ES-I3 (cell line): ENCODE measurements around the gene OR5K3.
"Not testable (repeated sequence)": the region's sequence is repeated elsewhere in the genome, so short reads cannot be mapped to it uniquely, and the experiment has no call there.

ENCODE experiments used
- H3K36me3 ChIP-seq: 2 replicates; pipeline ENCODE4 v1.6.1; 2013; ENCODE audit warnings: mild to moderate bottlenecking, low read length, control low read depth, moderate library complexity; ENCODE audit not compliant: insufficient read depth
- H3K4me1 ChIP-seq: 2 replicates; pipeline ENCODE4 v1.6.1; 2013; ENCODE audit warnings: mild to moderate bottlenecking, control low read depth, low read length; ENCODE audit not compliant: insufficient read depth
- H3K9ac ChIP-seq: 2 replicates; pipeline ENCODE4 v1.6.1; 2013; ENCODE audit warnings: low read depth, mild to moderate bottlenecking, low read length, moderate library complexity
- H3K9me3 ChIP-seq: 2 replicates; pipeline ENCODE4 v1.6.1; 2013; ENCODE audit warnings: mild to moderate bottlenecking, low read length, moderate library complexity; ENCODE audit not compliant: control insufficient read depth, insufficient read depth

The OR5K3 gene

GRCh38 chr3:98388147-98388546 lies 2.3 kb upstream of the OR5K3 start:
- Histone ChIP-seq H3K36me3 (no peaks in the 10 kb centered on the region), H3K9me3 (no peaks in the 10 kb centered on the region), H3K4me1 (no peaks in the 10 kb centered on the region), H3K9ac (no peak overlapping the region)

- Histone ChIP-seq H3K36me3 (no peaks in the 10 kb centered on the region), H3K4me1 (peaks cover 17% of the 10 kb centered on the region), H3K9me3 (peaks cover 16% of the 10 kb centered on the region), H3K9ac (no peak overlapping the region)
Observed at GRCh38 chr3:98395101-98395500, 4.6 kb downstream of the OR5K3 start.

- H3K36me3 ChIP-seq, H3K9ac ChIP-seq: not testable (repeated sequence)
- Histone ChIP-seq H3K4me1 (peaks cover 17% of the 10 kb centered on the region), H3K9me3 (peaks cover 21% of the 10 kb centered on the region)
Observed at GRCh38 chr3:98396482-98396881, 6.0 kb downstream of the OR5K3 start.

GRCh38 chr3:98398513-98398912 lies 8.0 kb downstream of the OR5K3 start:
- Histone ChIP-seq H3K36me3 (no peaks in the 10 kb centered on the region), H3K9ac (no peak overlapping the region), H3K9me3 (peaks cover 21% of the 10 kb centered on the region), H3K4me1 (peaks cover 17% of the 10 kb centered on the region)

GRCh38 chr3:98402507-98402906 lies 12.0 kb downstream of the OR5K3 start:
- Histone ChIP-seq H3K36me3 (no peaks in the 10 kb centered on the region), H3K9me3 (peaks cover 24% of the 10 kb centered on the region), H3K4me1 (no peaks in the 10 kb centered on the region), H3K9ac (no peak overlapping the region)

- Histone ChIP-seq H3K9me3 (peaks cover 20% of the 10 kb centered on the region; the same call in 1 of the 2 replicates), H3K9ac (no peak overlapping the region), H3K4me1 (no peaks in the 10 kb centered on the region), H3K36me3 (no peaks in the 10 kb centered on the region)
Observed at GRCh38 chr3:98404010-98404409, 13.5 kb downstream of the OR5K3 start.

GRCh38 chr3:98406034-98406433 lies 15.6 kb downstream of the OR5K3 start:
- peaks cover 7% of the 10 kb centered on the region; the same call in 1 of the 2 replicates for H3K9me3 ChIP-seq
- no peak overlapping the region for H3K9ac ChIP-seq
- no peaks in the 10 kb centered on the region for H3K4me1 ChIP-seq
- H3K36me3 ChIP-seq: no peaks in the 10 kb centered on the region

GRCh38 chr3:98432575-98432974 lies 42.1 kb downstream of the OR5K3 start:
- Histone ChIP-seq H3K4me1 (no peaks in the 10 kb centered on the region), H3K36me3 (no peaks in the 10 kb centered on the region), H3K9me3 (no peaks in the 10 kb centered on the region; the same call in 1 of the 2 replicates), H3K9ac (no peak overlapping the region)

- no peaks in the 10 kb centered on the region; the same call in 1 of the 2 replicates for H3K9me3 ChIP-seq
- H3K36me3 ChIP-seq: no peaks in the 10 kb centered on the region
- no peaks in the 10 kb centered on the region for H3K4me1 ChIP-seq
- no peak overlapping the region for H3K9ac ChIP-seq
Observed at GRCh38 chr3:98433764-98434163, 43.3 kb downstream of the OR5K3 start.

GRCh38 chr3:98434412-98434811 lies 43.9 kb downstream of the OR5K3 start:
- no peak overlapping the region for H3K9ac ChIP-seq
- no peaks in the 10 kb centered on the region for H3K4me1 ChIP-seq
- H3K36me3 ChIP-seq: no peaks in the 10 kb centered on the region
- no peaks in the 10 kb centered on the region; the same call in 1 of the 2 replicates for H3K9me3 ChIP-seq

GRCh38 chr3:98440283-98440682 lies 49.8 kb downstream of the OR5K3 start:
- no peak overlapping the region for H3K9ac ChIP-seq
- no peaks in the 10 kb centered on the region for H3K9me3 ChIP-seq
- no peaks in the 10 kb centered on the region for H3K4me1 ChIP-seq
- H3K36me3 ChIP-seq: no peaks in the 10 kb centered on the region
